A549 (cell line): ENCODE results near the gene SLC30A1. TPM values are rescaled to one million over a fixed set of nuclear protein-coding genes. Genes with fewer than 3 reads are reported as not detected.

Experiments
- ATAC-seq, 2 experiments: fragments of 200-7000 bp in 1 of 2; fragments of >200 bp in 1 of 2; cut with Nextera tagmentation in 1 of 2; cut with Tn5 transposase in 1 of 2; 3 replicates each; pipeline versions ENCODE4 v1.8.0 to v1.9.1; 2018 to 2020; ENCODE audit warnings: mild to moderate bottlenecking in 1 of 2, moderate library complexity in 1 of 2
- CTCF ChIA-PET: fragments of 300-600 bp; sonication (Branson Sonifier 250); formaldehyde crosslinking; extraction: SDS; loops from one replicate; lab custom pipeline; 2021; ENCODE audit warnings: antibody characterized with exemption, inconsistent platforms; lab: Yijun Ruan, JAX
- POLR2A ChIA-PET: fragments of 350-600 bp; formaldehyde crosslinking; extraction: SDS; loops from one replicate; lab custom pipeline; 2021; ENCODE audit warnings: antibody characterized with exemption, inconsistent platforms; lab: Yijun Ruan, JAX
- DNase-seq, 2 experiments: peaks; one replicate each; pipeline versions ENCODE4 v3.0.0 to v3.0.0-alpha.2; 2011 to 2016; ENCODE audit warnings: low read depth in 1 of 2, low spot score in 1 of 2
- FAIRE-seq: peaks from 2 replicates; lab custom pipeline; 2011; peaks lifted over from hg19 to GRCh38; lab: Jason Lieb, UNC
- H3K27ac ChIP-seq, 2 experiments: fragments of >200 bp; sonication (Bioruptor Twin); formaldehyde crosslinking; 3 replicates each; pipeline ENCODE4 v1.5.1; 2016 to 2017
- H3K4me1 ChIP-seq: fragments of >200 bp; sonication (Bioruptor Twin); formaldehyde crosslinking; 3 replicates; pipeline ENCODE4 v1.6.1; 2016
- H3K4me2 ChIP-seq: fragments of >200 bp; sonication (Bioruptor Twin); formaldehyde crosslinking; 3 replicates; pipeline ENCODE4 v1.6.1; 2016
- H3K4me3 ChIP-seq: fragments of >200 bp; sonication (Bioruptor Twin); formaldehyde crosslinking; 3 replicates; pipeline ENCODE4 v1.5.1; 2016
- H3K9me3 ChIP-seq: fragments of >200 bp; sonication (Bioruptor Twin); formaldehyde crosslinking; 3 replicates; pipeline ENCODE4 v1.6.1; 2016
- ATOH8 ChIP-seq: fragments of 250-450 bp; sonication (Bioruptor Pico); IDR thresholded peaks from 2 replicates; pipeline ENCODE4 v1.5.0; 2020; ENCODE audit warnings: low read depth, mild to moderate bottlenecking, moderate library complexity
- CBX2 ChIP-seq: fragments of 200-600 bp; sonication (generic); IDR thresholded peaks from 2 replicates; pipeline ENCODE4 v1.6.1; 2016; ENCODE audit warnings: low read depth, mild to moderate bottlenecking, borderline replicate concordance
- CEBPB ChIP-seq, 2 experiments: fragments of >200 bp in 1 of 2; sonication (Bioruptor Twin) in 1 of 2; formaldehyde crosslinking in 1 of 2; IDR thresholded peaks; 2 replicates each; pipeline ENCODE4 v1.6.1; 2012 to 2016
- EHMT2 ChIP-seq: fragments of 200-600 bp; sonication (generic); IDR thresholded peaks from 2 replicates; pipeline ENCODE4 v1.6.1; 2016; ENCODE audit warnings: antibody characterized with exemption, low read depth, mild to moderate bottlenecking, moderate library complexity
- ESRRA ChIP-seq: fragments of 150-350 bp; IDR thresholded peaks from 2 replicates; pipeline ENCODE4 v1.6.1; 2014; ENCODE audit warnings: mild to moderate bottlenecking, low read length, borderline replicate concordance
- FOSB ChIP-seq: fragments of 250-450 bp; sonication (Bioruptor Pico); IDR thresholded peaks from 2 replicates; pipeline ENCODE4 v1.5.0; 2020; ENCODE audit warnings: mild to moderate bottlenecking, moderate library complexity
- FOSL2 ChIP-seq, 2 experiments: fragments of 450-650 bp in 1 of 2; fragments of >200 bp in 1 of 2; sonication (Bioruptor Twin) in 1 of 2; formaldehyde crosslinking; IDR thresholded peaks; 2 replicates each; pipeline versions ENCODE4 v1.5.0 to v1.6.1; 2016 to 2020; ENCODE audit warnings: mild to moderate bottlenecking in 1 of 2, moderate library complexity in 1 of 2
- FOXS1 ChIP-seq: fragments of 250-450 bp; sonication (Bioruptor Pico); IDR thresholded peaks from 2 replicates; pipeline ENCODE4 v1.5.0; 2020; ENCODE audit warnings: mild to moderate bottlenecking, moderate library complexity
- GATA3 ChIP-seq: IDR thresholded peaks from 2 replicates; pipeline ENCODE4 v1.6.1; 2012; ENCODE audit warnings: borderline replicate concordance
- HOXA7 ChIP-seq: fragments of 250-450 bp; sonication (Bioruptor Pico); IDR thresholded peaks from 2 replicates; pipeline ENCODE4 v1.5.0; 2020; ENCODE audit warnings: mild to moderate bottlenecking, moderate library complexity
- JUNB ChIP-seq: fragments of >200 bp; sonication (Bioruptor Twin); formaldehyde crosslinking; IDR thresholded peaks from 2 replicates; pipeline ENCODE4 v1.6.1; 2016
- KDM5A ChIP-seq: fragments of 200-600 bp; sonication (generic); IDR thresholded peaks from 2 replicates; pipeline ENCODE4 v1.6.1; 2016; ENCODE audit warnings: antibody characterized with exemption, mild to moderate bottlenecking
- MAFK ChIP-seq: fragments of 450-650 bp; IDR thresholded peaks from 2 replicates; pipeline ENCODE4 v1.6.1; 2014; ENCODE audit not compliant: partially characterized antibody
- PBX3 ChIP-seq: IDR thresholded peaks from 2 replicates; pipeline ENCODE4 v1.6.1; 2012
- PHF8 ChIP-seq: fragments of 200-600 bp; sonication (generic); IDR thresholded peaks from 2 replicates; pipeline ENCODE4 v1.6.1; 2016; ENCODE audit warnings: low read depth, mild to moderate bottlenecking, antibody characterized with exemption, moderate library complexity, borderline replicate concordance
- POLR2AphosphoS2 ChIP-seq: conservative IDR thresholded peaks from 2 replicates; pipeline ENCODE4 v1.6.1; 2012; ENCODE audit warnings: low read length, improper control_type of control experiment, inconsistent platforms
- RNF2 ChIP-seq: fragments of 200-600 bp; sonication (generic); IDR thresholded peaks from 2 replicates; pipeline ENCODE4 v1.6.1; 2016; ENCODE audit warnings: low read depth, mild to moderate bottlenecking, antibody characterized with exemption, moderate library complexity, borderline replicate concordance
- SREBF2 ChIP-seq: fragments of 450-650 bp; IDR thresholded peaks from 2 replicates; pipeline ENCODE4 v1.6.1; 2014; ENCODE audit warnings: mild to moderate bottlenecking, moderate library complexity
- ZFP36 ChIP-seq: fragments of 450-650 bp; IDR thresholded peaks from 2 replicates; pipeline ENCODE4 v1.6.1; 2014; ENCODE audit warnings: borderline replicate concordance; ENCODE audit not compliant: partially characterized antibody
- ZSCAN20 ChIP-seq: fragments of 250-450 bp; sonication (Bioruptor Pico); IDR thresholded peaks from 2 replicates; pipeline ENCODE4 v1.8.0; 2022; ENCODE audit warnings: mild to moderate bottlenecking, moderate library complexity
- WGBS: methylation state at CpG from one replicate; pipeline ENCODE4 v1.1.6; 2017; ENCODE audit errors: missing lambda C conversion rate; 5-methylcytosine and 5-hydroxymethylcytosine counted together
- polyA plus RNA-seq, 4 experiments: library from polyadenylated mRNA; depleted of rRNA in 3 of 4; stranded (reverse); fragments of >200 nt; fragmentation: RNase III in 1 of 4; extraction: RNeasy Plus Mini Kit Qiagen cat#74134 plus additional on column Dnase treatment in 1 of 4; gene quantifications; 2 replicates in 3 of 4; 3 replicates in 1 of 4; pipeline ENCODE4 v1.2.3, GENCODE V29; 2011 to 2017
- TF ChIP-seq, protein P1 (sequence below): fragments of 150-350 bp; IDR thresholded peaks from 2 replicates; pipeline ENCODE4 v1.6.1; 2014; ENCODE audit warnings: low read depth, mild to moderate bottlenecking, low read length
- TF ChIP-seq, protein P2 (sequence below): fragments of 200-600 bp; sonication (generic); IDR thresholded peaks from 2 replicates; pipeline ENCODE4 v1.6.1; 2016; ENCODE audit warnings: antibody characterized with exemption, mild to moderate bottlenecking, moderate library complexity
- TF ChIP-seq, protein P3 (sequence below): fragments of 250-450 bp; sonication (Bioruptor Pico); IDR thresholded peaks from 2 replicates; pipeline ENCODE4 v1.5.0; 2021; ENCODE audit warnings: mild to moderate bottlenecking, moderate library complexity, borderline replicate concordance
- TF ChIP-seq, protein P4 (sequence below): IDR thresholded peaks from 2 replicates; pipeline ENCODE4 v1.6.1; 2012

Gene SLC30A1
- polyA plus RNA-seq, 2 of the 4 experiments (the other 2 are of a cell fraction), result 20.6 to 27.0 TPM

DNA sequence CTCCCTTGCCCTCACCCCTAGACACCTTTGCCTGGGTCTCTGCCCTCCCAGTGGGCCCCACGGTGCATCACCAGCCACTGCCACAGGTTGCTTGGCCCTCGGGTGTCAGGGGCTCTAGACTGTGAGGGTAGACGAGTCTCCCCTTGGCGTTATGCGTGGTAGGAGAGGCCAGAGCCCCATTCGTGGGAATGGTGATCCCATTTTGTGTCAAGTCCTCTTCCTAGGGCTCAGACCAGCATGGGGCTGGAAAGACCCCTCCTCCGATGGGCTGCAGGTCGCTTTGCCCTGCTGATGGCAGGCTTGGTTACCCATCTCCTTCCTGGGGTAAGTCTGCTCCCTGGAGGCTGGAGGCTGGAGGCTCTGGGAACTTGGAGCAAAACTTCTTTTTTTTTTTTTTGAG, 42.4 kb downstream of the SLC30A1 start:
- Histone ChIP-seq H3K27ac (no peak overlapping the region), H3K4me1 (no peaks in the 10 kb centered on the region), H3K9me3 (no peaks in the 10 kb centered on the region), H3K4me2 (no peak overlapping the region), H3K4me3 (no peak overlapping the region)
- ATAC-seq (no peak), FAIRE-seq (no peak), DNase-seq (no peak)
- ChIA-PET POLR2A (no interaction called here), CTCF (interaction anchor here (0.9 to 2.4 kb wide), 4 partner anchors 19 to 213 kb away, joined by 3 to 10 read pairs (median 6); no protein-coding TSS in a partner anchor)
- 64% methylated on average over 8 of the region's 8 CpGs for WGBS
- TF ChIP-seq HOXA7 (CRISPR knock-in tag) (no peak), ATOH8 (CRISPR knock-in tag) (no peak), JUNB (no peak), FOSB (CRISPR knock-in tag) (no peak), RNF2 (no peak), POLR2AphosphoS2 (no peak), PHF8 (no peak), FOXS1 (CRISPR knock-in tag) (no peak), ESRRA (no peak)
- TF ChIP-seq, protein P1, sequence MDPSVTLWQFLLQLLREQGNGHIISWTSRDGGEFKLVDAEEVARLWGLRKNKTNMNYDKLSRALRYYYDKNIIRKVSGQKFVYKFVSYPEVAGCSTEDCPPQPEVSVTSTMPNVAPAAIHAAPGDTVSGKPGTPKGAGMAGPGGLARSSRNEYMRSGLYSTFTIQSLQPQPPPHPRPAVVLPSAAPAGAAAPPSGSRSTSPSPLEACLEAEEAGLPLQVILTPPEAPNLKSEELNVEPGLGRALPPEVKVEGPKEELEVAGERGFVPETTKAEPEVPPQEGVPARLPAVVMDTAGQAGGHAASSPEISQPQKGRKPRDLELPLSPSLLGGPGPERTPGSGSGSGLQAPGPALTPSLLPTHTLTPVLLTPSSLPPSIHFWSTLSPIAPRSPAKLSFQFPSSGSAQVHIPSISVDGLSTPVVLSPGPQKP, result no peak
- TF ChIP-seq, protein P2, sequence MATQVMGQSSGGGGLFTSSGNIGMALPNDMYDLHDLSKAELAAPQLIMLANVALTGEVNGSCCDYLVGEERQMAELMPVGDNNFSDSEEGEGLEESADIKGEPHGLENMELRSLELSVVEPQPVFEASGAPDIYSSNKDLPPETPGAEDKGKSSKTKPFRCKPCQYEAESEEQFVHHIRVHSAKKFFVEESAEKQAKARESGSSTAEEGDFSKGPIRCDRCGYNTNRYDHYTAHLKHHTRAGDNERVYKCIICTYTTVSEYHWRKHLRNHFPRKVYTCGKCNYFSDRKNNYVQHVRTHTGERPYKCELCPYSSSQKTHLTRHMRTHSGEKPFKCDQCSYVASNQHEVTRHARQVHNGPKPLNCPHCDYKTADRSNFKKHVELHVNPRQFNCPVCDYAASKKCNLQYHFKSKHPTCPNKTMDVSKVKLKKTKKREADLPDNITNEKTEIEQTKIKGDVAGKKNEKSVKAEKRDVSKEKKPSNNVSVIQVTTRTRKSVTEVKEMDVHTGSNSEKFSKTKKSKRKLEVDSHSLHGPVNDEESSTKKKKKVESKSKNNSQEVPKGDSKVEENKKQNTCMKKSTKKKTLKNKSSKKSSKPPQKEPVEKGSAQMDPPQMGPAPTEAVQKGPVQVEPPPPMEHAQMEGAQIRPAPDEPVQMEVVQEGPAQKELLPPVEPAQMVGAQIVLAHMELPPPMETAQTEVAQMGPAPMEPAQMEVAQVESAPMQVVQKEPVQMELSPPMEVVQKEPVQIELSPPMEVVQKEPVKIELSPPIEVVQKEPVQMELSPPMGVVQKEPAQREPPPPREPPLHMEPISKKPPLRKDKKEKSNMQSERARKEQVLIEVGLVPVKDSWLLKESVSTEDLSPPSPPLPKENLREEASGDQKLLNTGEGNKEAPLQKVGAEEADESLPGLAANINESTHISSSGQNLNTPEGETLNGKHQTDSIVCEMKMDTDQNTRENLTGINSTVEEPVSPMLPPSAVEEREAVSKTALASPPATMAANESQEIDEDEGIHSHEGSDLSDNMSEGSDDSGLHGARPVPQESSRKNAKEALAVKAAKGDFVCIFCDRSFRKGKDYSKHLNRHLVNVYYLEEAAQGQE, result no peak

- WGBS, result 100% methylated on average over 2 of the region's 2 CpGs
- Histone ChIP-seq H3K27ac (no peak overlapping the region), H3K9me3 (no peaks in the 10 kb centered on the region), H3K4me2 (no peak overlapping the region), H3K4me1 (no peaks in the 10 kb centered on the region), H3K4me3 (no peak overlapping the region)
- no peak for DNase-seq
- ChIA-PET CTCF (interaction anchor here (5.6 kb wide), 1 partner anchor 19 kb away, joined by 42 read pairs; no protein-coding TSS in a partner anchor), POLR2A (no interaction called here)
- no peak for FAIRE-seq
- no peak for ATAC-seq
- TF ChIP-seq FOSL2 (IDR thresholded peaks at IDR 0.05) (no peak), FOSL2 (CRISPR knock-in tag; IDR thresholded peaks at IDR 0.05) (no peak), CBX2 (no peak), EHMT2 (no peak), ZFP36 (no peak), MAFK (no peak), FOSB (CRISPR knock-in tag) (no peak), CEBPB (IDR thresholded peaks at IDR 0.05) (no peak), PBX3 (no peak), ZSCAN20 (CRISPR knock-in tag) (no peak), GATA3 (no peak), ESRRA (no peak), SREBF2 (no peak), KDM5A (no peak)
- TF ChIP-seq, protein P3, sequence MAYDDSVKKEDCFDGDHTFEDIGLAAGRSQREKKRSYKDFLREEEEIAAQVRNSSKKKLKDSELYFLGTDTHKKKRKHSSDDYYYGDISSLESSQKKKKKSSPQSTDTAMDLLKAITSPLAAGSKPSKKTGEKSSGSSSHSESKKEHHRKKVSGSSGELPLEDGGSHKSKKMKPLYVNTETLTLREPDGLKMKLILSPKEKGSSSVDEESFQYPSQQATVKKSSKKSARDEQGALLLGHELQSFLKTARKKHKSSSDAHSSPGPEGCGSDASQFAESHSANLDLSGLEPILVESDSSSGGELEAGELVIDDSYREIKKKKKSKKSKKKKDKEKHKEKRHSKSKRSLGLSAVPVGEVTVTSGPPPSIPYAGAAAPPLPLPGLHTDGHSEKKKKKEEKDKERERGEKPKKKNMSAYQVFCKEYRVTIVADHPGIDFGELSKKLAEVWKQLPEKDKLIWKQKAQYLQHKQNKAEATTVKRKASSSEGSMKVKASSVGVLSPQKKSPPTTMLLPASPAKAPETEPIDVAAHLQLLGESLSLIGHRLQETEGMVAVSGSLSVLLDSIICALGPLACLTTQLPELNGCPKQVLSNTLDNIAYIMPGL (CRISPR knock-in tag), result no peak
- TF ChIP-seq, protein P2, result no peak
- TF ChIP-seq, protein P4, sequence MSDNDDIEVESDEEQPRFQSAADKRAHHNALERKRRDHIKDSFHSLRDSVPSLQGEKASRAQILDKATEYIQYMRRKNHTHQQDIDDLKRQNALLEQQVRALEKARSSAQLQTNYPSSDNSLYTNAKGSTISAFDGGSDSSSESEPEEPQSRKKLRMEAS, result no peak
Measured at GRCh38 chr1:211535346-211535745, 43.6 kb downstream of the SLC30A1 start.
